SU-DHL-6 (cell line): ENCODE results near the gene TTC23.

Experiments
- EZH2phosphoT487 ChIP-seq: fragments of 200-600 bp; sonication (generic), shearing (Covaris generic); conservative IDR thresholded peaks from 2 replicates; pipeline ENCODE4 v1.6.1; 2018; ENCODE audit warnings: mild to moderate bottlenecking, antibody characterized with exemption, low read length, moderate library complexity, mixed read lengths
- TF ChIP-seq, protein P1 (sequence below): fragments of 200-600 bp; sonication (generic); IDR thresholded peaks from one replicate; pipeline ENCODE4 v1.5.1; 2017; ENCODE audit warnings: antibody characterized with exemption, mild to moderate bottlenecking, low read length, moderate library complexity; ENCODE audit not compliant: insufficient read depth, poor library complexity, severe bottlenecking

DNA sequence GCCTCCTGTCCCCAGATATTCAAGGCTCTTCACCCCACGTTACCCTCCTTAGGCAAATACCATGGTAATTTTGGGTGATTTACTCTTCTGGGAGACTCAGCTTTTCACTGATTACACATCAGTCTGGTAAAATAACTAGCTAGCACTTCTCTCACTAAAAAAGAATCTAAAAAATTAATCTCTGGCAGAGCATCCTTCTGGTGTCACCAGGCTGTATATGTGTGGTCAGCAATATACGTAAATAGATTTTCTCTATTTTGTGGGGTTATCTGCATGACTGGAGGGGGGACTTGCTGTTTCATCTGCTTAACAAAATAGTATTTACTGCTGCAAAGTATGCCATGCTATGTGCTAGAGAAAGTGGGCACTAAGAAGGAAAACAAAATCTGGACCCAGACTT lies 47.0 kb upstream of the TTC23 start:
- TF ChIP-seq, protein P1, sequence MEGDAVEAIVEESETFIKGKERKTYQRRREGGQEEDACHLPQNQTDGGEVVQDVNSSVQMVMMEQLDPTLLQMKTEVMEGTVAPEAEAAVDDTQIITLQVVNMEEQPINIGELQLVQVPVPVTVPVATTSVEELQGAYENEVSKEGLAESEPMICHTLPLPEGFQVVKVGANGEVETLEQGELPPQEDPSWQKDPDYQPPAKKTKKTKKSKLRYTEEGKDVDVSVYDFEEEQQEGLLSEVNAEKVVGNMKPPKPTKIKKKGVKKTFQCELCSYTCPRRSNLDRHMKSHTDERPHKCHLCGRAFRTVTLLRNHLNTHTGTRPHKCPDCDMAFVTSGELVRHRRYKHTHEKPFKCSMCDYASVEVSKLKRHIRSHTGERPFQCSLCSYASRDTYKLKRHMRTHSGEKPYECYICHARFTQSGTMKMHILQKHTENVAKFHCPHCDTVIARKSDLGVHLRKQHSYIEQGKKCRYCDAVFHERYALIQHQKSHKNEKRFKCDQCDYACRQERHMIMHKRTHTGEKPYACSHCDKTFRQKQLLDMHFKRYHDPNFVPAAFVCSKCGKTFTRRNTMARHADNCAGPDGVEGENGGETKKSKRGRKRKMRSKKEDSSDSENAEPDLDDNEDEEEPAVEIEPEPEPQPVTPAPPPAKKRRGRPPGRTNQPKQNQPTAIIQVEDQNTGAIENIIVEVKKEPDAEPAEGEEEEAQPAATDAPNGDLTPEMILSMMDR, result no peak
- no peak for TF ChIP-seq EZH2phosphoT487
